ENCODE measurements around the gene MAML2. TPM values are rescaled to one million over a fixed set of nuclear protein-coding genes. Genes with fewer than 3 reads are reported as not detected.

The MAML2 gene
- total RNA-seq, 1 experiment from 2014 or later: 28.3 TPM

DNA sequence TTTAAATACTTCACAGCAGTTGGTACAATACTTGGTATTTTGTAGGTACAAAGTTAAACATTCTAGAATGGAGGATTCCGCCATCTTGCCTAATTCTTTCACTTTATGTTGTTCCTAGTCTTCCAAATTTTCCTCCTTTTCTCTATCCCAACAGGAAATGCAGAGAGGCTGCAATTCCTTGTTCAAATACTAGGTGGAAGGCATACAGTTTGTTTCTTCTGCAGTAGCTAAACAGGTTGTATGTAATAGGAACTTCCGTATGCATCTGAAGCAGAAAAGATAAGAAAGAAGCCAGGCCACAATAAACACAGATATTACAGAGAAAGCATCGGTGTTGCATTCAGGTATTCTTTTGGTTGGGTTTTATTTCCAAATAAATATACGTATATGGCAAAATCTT, 232.7 kb downstream of the MAML2 start:
- H2AFZ ChIP-seq: no peak overlapping the region
- CTCF ChIA-PET: no interaction called here
- peaks cover 25% of the 10 kb centered on the region for H3K79me2 ChIP-seq (ENCODE audit: low read depth)
- DNase-seq: no peak
- H3K4me3 ChIP-seq: no peak overlapping the region
- H3K9me3 ChIP-seq (ENCODE audit: insufficient read depth, low read depth): no peaks in the 10 kb centered on the region
- peaks cover 10% of the 10 kb centered on the region; the same call in 1 of the 2 replicates for H3K4me1 ChIP-seq (replicated peaks; ENCODE audit: insufficient read depth)
- H3K9me2 ChIP-seq (ENCODE audit: insufficient read depth): no peaks in the 10 kb centered on the region
- H4K20me1 ChIP-seq (ENCODE audit: insufficient read depth): no peaks in the 10 kb centered on the region
- intact Hi-C loops (cut with micrococcal nuclease; ENCODE audit: unreplicated experiment): no loop called here
- H3F3A ChIP-seq (ENCODE audit: insufficient read depth, low read depth): no peaks in the 10 kb centered on the region; the same call in 1 of the 2 replicates
- no peaks in the 10 kb centered on the region for H3K27me3 ChIP-seq (ENCODE audit: insufficient read depth, low read depth)
- no peak overlapping the region for H3K27ac ChIP-seq
- H3K36me3 ChIP-seq (ENCODE audit: low read depth): peaks cover 6% of the 10 kb centered on the region; the same call in 1 of the 2 replicates
- POLR2A ChIA-PET (ENCODE audit: unreplicated experiment): interaction anchor here (0.7 kb wide), 1 partner anchor 25 kb away, joined by 4 read pairs; no protein-coding TSS in a partner anchor
- no TSS peak for BruUV-seq (replicated peaks)
- H3K4me2 ChIP-seq: no peak overlapping the region
- TF ChIP-seq, protein P1, sequence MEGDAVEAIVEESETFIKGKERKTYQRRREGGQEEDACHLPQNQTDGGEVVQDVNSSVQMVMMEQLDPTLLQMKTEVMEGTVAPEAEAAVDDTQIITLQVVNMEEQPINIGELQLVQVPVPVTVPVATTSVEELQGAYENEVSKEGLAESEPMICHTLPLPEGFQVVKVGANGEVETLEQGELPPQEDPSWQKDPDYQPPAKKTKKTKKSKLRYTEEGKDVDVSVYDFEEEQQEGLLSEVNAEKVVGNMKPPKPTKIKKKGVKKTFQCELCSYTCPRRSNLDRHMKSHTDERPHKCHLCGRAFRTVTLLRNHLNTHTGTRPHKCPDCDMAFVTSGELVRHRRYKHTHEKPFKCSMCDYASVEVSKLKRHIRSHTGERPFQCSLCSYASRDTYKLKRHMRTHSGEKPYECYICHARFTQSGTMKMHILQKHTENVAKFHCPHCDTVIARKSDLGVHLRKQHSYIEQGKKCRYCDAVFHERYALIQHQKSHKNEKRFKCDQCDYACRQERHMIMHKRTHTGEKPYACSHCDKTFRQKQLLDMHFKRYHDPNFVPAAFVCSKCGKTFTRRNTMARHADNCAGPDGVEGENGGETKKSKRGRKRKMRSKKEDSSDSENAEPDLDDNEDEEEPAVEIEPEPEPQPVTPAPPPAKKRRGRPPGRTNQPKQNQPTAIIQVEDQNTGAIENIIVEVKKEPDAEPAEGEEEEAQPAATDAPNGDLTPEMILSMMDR (conservative IDR thresholded peaks at IDR 0.05): no peak
- no peak for TF ChIP-seq EZH2 (IDR thresholded peaks at IDR 0.05; ENCODE audit: low read depth)

DNA sequence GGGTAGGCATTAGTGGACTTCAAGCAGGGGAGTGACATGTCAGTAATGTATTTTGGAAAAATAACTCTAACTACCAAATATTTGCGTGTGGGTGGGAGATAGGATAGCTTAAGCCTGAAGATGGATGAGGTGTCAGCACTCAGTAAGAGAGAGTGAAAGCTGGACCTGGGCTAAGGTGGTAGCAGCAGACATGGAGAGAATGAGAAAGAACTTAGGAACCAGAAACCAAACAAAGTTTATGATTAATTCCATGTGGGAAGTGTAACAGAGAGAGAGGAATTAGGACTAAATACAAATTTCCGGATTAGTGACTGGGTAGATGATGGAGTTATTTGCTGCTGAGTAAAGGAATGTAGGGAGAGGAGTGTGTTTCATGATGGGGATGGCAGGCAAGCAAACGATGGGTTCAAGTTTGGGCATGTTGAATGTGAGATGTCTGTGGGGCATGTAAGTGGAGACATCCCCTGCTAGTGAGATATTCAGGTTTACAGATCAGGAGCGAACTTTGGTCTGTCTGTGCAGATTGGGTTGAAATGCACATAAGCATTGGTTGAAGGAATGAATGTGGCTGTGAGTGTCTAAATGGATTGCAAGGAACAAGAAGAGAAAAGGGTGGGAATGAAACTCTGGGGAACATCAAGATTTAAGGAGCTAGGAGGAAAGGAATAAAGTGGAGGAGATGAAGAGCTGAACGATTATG, 233.5 kb downstream of the MAML2 start:
- Histone ChIP-seq H3K36me3 (ENCODE audit: low read depth) (peaks cover 6% of the 10 kb centered on the region; the same call in 1 of the 2 replicates), H2AFZ (no peak overlapping the region), H3F3A (ENCODE audit: insufficient read depth, low read depth) (no peaks in the 10 kb centered on the region; the same call in 1 of the 2 replicates), H3K4me2 (no peak overlapping the region), H3K4me1 (replicated peaks; ENCODE audit: insufficient read depth) (peaks cover 1% of the 10 kb centered on the region; the same call in 1 of the 2 replicates), H3K4me3 (no peak overlapping the region), H3K27ac (no peak overlapping the region), H3K9me2 (ENCODE audit: insufficient read depth) (no peaks in the 10 kb centered on the region), H3K27me3 (ENCODE audit: insufficient read depth, low read depth) (no peaks in the 10 kb centered on the region), H3K9me3 (ENCODE audit: insufficient read depth, low read depth) (no peaks in the 10 kb centered on the region), H3K79me2 (ENCODE audit: low read depth) (peaks cover 26% of the 10 kb centered on the region), H4K20me1 (ENCODE audit: insufficient read depth) (no peaks in the 10 kb centered on the region)
- CTCF ChIA-PET: no interaction called here
- no peak for DNase-seq
- POLR2A ChIA-PET (ENCODE audit: unreplicated experiment): interaction anchor here (0.7 kb wide), 1 partner anchor 24 kb away, joined by 4 read pairs; no protein-coding TSS in a partner anchor
- intact Hi-C loops (cut with micrococcal nuclease; ENCODE audit: unreplicated experiment): no loop called here
- no TSS peak for BruUV-seq (replicated peaks)
- TF ChIP-seq, protein P1 (conservative IDR thresholded peaks at IDR 0.05): no peak
- no peak for TF ChIP-seq EZH2 (IDR thresholded peaks at IDR 0.05; ENCODE audit: low read depth)

GRCh38 chr11:96107143-96107824, 235.7 kb downstream of the MAML2 start:
- Histone ChIP-seq H4K20me1 (ENCODE audit: insufficient read depth) (no peaks in the 10 kb centered on the region), H3K4me1 (replicated peaks; ENCODE audit: insufficient read depth) (peaks cover 17% of the 10 kb centered on the region), H3K27me3 (ENCODE audit: insufficient read depth, low read depth) (no peaks in the 10 kb centered on the region), H2AFZ (no peak overlapping the region), H3F3A (ENCODE audit: insufficient read depth, low read depth) (no peaks in the 10 kb centered on the region; the same call in none of the 2 replicates), H3K79me2 (ENCODE audit: low read depth) (peaks cover 40% of the 10 kb centered on the region), H3K36me3 (ENCODE audit: low read depth) (peaks cover 6% of the 10 kb centered on the region; the same call in 1 of the 2 replicates), H3K4me3 (no peak overlapping the region), H3K4me2 (no peak overlapping the region), H3K27ac (no peak overlapping the region), H3K9me3 (ENCODE audit: insufficient read depth, low read depth) (no peaks in the 10 kb centered on the region), H3K9me2 (ENCODE audit: insufficient read depth) (no peaks in the 10 kb centered on the region)
- TF ChIP-seq, protein P1 (conservative IDR thresholded peaks at IDR 0.05): no peak
- TF ChIP-seq EZH2 (IDR thresholded peaks at IDR 0.05; ENCODE audit: low read depth): no peak
- POLR2A ChIA-PET (ENCODE audit: unreplicated experiment): no interaction called here
- CTCF ChIA-PET: no interaction called here
- no TSS peak for BruUV-seq (replicated peaks)
- intact Hi-C loops (cut with micrococcal nuclease; ENCODE audit: unreplicated experiment): no loop called here
- DNase-seq: no peak

Data from PC-9 (cell line).